NCI-H2171 treated with DMSO at 0.1 percent for 48 hours (cell line): ENCODE data around the gene IPCEF1.
A peak's percentile ranks its signal among the peaks of the same experiment; 100 is the strongest.
"Not testable (repeated sequence)": the region's sequence is repeated elsewhere in the genome, so short reads cannot be mapped to it uniquely, and the experiment has no call there.

ENCODE experiments used
- DNase-seq: peaks from one replicate; lab custom pipeline; 2025; lab: John Stamatoyannopoulos, UW

IPCEF1 gene

GRCh38 chr6:154219250-154219649, 137.4 kb downstream of the IPCEF1 start:
- DNase-seq = no peak

GRCh38 chr6:154218787-154219186, 137.8 kb downstream of the IPCEF1 start:
- DNase-seq = no peak

- no peak for DNase-seq
These were observed 138.3 kb downstream of the IPCEF1 start for GRCh38 chr6:154218301-154218700.

GRCh38 chr6:154213782-154214181, 142.8 kb downstream of the IPCEF1 start:
- no peak for DNase-seq

GRCh38 chr6:154210678-154211077, 145.9 kb downstream of the IPCEF1 start:
- DNase-seq = no peak

GRCh38 chr6:154209555-154209954, 147.0 kb downstream of the IPCEF1 start:
- no peak for DNase-seq

GRCh38 chr6:154206996-154207395, 149.6 kb downstream of the IPCEF1 start:
- DNase-seq = no peak

GRCh38 chr6:154206141-154206540, 150.5 kb downstream of the IPCEF1 start:
- no peak for DNase-seq

- DNase-seq = no peak
These were observed 153.6 kb downstream of the IPCEF1 start for GRCh38 chr6:154202958-154203357.

GRCh38 chr6:154202339-154202738, 154.3 kb downstream of the IPCEF1 start:
- DNase-seq = no peak

- not testable (repeated sequence) for DNase-seq
These were observed 154.9 kb downstream of the IPCEF1 start for GRCh38 chr6:154201688-154202087.

GRCh38 chr6:154197196-154197860, 159.3 kb downstream of the IPCEF1 start:
- peak; percentile 2 for DNase-seq

- no peak for DNase-seq
These were observed 160.2 kb downstream of the IPCEF1 start for GRCh38 chr6:154196333-154196885.

- DNase-seq = no peak
These were observed 168.9 kb downstream of the IPCEF1 start for GRCh38 chr6:154187714-154188113.

GRCh38 chr6:154187203-154187602, 169.4 kb downstream of the IPCEF1 start:
- no peak for DNase-seq

GRCh38 chr6:154179434-154179833, 177.2 kb downstream of the IPCEF1 start:
- DNase-seq = no peak

- DNase-seq = not testable (repeated sequence)
These were observed 184.2 kb downstream of the IPCEF1 start for GRCh38 chr6:154172393-154172792.

- DNase-seq = no peak
These were observed 186.5 kb downstream of the IPCEF1 start for GRCh38 chr6:154170106-154170505.

GRCh38 chr6:154169193-154169847, 187.3 kb downstream of the IPCEF1 start:
- no peak for DNase-seq

- no peak for DNase-seq
These were observed 189.5 kb downstream of the IPCEF1 start for GRCh38 chr6:154167126-154167525.

GRCh38 chr6:154166140-154166539, 190.5 kb downstream of the IPCEF1 start:
- no peak for DNase-seq

- DNase-seq = no peak
These were observed 191.1 kb downstream of the IPCEF1 start for GRCh38 chr6:154165478-154165877.

- DNase-seq = no peak
These were observed 192.2 kb downstream of the IPCEF1 start for GRCh38 chr6:154164397-154164796.
